Activated naive CD4-positive, alpha-beta T cell treated with anti-CD3 and anti-CD28 coated beads, Interleukin-2, amount 10 ng/mL, durations not matched to agents 5 hours and 36 hours (primary cell): Measurements from ENCODE around the gene TANGO6. TPM values are rescaled to one million over a fixed set of nuclear protein-coding genes. Genes with fewer than 3 reads are reported as not detected.

Experiments
- total RNA-seq, 2 experiments: library from RNA; stranded (reverse); gene quantifications; one replicate each; pipeline ENCODE4 v1.2.3, GENCODE V29; 2021

Gene TANGO6
- 10 to 100 TPM; 25.1 to 26.0 TPM for total RNA-seq

GRCh38 chr16:68843482-68844210 is at the start of gene TANGO6:
Gene TANGO6 (plus strand): TSS chr16:68843531. CDS start chr16:68843618, 87 bp downstream.

GRCh38 chr16:69105501-69106361 is 262.4 kb downstream of the TANGO6 start, which contains the start of gene HAS3:
Gene HAS3 (plus strand): TSS chr16:69105653. CDS start chr16:69109396, 3,743 bp downstream.

GRCh38 chr16:69132424-69133252 is 289.3 kb downstream of the TANGO6 start, which contains the start of the genes CHTF8 and UTP4:
Gene CHTF8 (minus strand): TSS chr16:69132588. CDS start chr16:69121458, 11,130 bp downstream.
Gene UTP4 (plus strand): TSS chr16:69132649. CDS start chr16:69133460, 811 bp downstream.

Other genes with a start within 250 kb of the TANGO6 start
- gene CDH3, start 198.2 kb upstream of the TANGO6 start, total RNA-seq, result under 1 TPM in 1 of 2 experiments, not detected in 1; 0.25 TPM
- gene CDH1, start 106.2 kb upstream of the TANGO6 start, total RNA-seq, result not detected